DMS53 (cell line): Measurements from ENCODE around the gene UGT1A3.

Experiments used
- DNase-seq: peaks from one replicate; lab custom pipeline; 2025; lab: John Stamatoyannopoulos, UW

The UGT1A3 gene

DNA sequence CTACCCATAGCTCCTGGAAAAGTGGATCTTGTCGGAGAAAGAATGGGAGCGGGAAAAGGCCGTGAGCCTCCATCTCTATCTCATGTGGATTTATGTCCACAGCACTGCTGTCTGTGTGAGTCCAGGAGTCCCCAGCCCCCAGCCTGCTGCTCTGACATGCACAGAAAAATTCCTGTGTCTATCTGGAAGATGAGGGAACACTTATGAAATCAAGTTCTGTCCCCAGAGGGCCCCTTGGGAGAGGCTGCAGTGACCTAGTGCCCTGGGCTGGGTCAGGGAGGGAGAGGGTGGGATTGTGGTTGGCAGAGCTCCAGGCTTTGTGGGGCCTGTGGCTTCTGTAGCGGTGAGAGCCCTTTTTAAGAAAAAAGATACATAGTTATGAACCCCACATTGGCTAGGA, 87.9 kb downstream of the UGT1A3 start:
- no peak for DNase-seq

DNA sequence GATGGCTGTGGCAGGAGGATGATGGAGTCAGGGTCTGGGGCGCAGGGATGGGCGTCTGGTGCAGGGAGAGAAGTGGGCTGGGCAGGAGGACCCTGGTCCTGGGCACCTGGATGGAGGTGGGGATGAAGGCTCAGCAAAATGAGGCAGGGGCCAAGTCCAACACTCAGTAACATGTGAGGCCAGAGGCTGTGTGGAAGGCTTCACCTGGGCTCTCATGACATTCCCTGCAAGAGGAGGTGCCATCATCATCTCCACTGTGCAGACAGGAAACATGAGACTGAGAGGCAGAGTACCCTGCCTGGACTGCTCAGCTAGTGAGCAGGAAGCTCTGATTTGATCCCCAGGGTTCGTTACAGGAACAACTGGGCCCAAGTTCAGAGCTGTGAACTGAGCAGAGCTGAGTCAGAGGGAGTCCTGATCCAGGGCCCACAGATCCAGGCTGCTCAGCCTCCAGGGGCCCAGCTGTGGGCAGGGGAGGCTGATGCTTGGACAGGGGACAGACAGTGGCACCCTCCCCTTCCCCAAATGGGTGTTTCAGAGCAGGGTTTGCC, 88.6 kb downstream of the UGT1A3 start:
- DNase-seq, result no peak

DNA sequence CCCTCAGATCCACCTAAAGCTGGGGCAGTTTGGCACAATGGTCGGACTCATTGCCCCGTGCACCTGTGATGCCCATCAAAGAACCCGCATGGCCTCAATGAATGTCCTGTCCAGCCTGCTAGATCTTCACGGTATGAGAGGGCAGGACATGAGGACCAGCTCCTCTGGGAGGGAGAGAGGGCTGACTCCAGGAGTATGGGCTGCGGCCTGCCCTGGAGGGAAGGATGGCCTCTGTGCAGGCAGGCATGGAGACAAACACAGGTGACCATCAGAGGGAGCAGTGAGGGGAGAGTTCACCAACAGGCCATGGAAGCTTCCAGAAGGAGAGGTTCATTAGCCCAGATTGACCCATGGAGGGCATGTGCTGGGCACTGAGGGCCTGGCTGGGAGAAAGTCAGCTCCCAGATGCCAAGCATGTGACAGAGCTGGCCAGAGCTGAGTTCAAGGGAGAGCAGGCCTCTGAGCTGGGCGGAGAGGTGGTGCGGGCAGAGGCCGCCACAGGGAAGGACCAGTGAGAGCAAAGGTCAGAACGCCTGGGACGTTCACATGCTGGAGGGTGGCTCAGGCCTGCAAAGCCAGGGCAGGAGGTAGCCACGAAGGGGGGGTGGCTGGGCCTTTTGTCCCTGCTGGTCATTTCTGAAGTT, 89.3 kb downstream of the UGT1A3 start:
- DNase-seq, result no peak

DNA sequence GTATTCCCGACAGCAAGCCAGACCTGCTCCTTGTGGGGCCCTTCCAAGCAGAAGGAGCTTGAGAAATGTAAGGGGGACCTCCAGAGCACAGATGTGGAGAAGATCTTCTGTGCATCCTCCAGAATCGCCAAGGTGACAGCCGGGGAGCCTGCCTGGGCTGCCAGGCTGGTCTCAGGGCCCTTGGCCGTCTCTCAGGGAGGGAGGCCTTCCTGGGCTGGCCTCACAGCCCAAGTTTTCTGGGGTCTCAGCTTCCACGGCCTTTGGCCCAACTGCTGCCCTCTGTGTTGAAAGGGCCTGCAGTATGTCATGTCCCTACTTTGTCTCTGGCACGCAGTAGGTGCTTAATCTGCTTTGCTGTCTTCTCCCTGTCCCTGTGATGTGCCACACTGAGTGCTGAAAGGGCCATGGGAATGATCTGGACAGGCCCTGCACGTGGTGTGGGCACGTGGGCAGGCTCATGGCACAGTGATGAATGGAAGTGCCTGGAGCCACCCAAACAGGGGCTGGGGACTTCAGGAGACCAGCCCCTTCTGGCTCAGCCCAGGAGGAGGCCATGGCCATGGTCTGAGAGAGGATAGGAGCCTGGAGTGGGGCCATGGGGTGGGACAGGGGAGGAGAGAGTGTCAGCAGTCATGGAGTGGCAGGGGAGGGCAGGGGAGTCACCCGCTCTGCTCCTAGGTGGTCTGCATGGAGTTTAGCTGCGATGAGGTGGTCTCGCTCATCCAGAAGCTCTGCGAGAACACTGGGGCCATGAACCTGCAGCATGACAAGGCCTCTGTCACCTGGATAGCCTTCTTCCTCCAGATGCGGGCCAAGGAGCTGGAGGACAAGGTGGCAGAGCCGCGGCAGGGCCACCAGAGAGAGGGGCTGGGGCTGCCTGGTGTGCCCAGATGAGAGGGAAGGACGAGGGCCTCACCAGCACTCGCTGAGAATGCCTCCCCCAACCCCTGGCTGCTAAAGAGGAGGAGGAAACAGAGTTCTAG, 90.1 kb downstream of the UGT1A3 start:
- no peak for DNase-seq

DNA sequence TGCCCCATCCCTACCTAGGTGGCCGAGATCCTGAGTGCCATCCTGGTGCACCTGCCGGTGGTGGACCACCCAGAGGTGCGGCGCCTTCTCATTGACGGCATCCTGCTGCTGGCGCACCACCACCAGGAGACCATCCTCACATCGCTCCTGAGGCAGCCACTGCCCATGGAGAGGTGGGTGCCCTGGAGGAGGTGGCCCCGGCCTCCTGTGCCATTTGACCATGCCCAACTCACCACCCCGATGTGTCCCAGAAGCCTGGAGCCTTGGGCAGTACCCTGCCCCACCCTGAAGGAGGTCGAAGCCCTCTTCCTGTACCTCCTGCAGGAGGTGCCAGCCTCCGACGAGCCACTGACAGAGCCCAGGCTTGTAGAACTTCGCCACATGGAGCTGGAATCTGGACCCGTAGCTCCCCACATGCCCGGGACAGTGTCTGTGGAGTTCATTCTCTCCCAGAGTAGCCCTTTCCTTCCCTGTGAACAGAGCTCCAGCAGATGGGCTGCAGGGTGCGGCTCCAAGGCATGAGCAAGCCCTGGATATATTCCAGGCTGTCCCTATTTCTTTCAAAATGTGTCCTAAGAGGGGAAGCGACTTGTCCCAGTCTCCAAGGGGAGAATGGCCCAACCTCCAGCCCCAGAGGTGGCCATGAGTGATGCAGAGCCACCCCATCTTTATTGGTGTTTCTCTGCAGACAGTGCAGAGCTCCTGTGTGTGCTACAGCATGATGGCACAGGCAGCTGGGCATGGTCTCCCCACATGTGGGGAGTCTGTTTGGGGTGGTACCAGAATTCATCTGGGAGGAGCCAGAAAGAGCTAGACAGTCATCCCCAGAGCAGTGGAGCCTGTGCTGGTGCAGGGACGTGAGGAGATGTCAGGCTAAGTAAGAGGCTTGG, 91.3 kb downstream of the UGT1A3 start:
- DNase-seq, result no peak

DNA sequence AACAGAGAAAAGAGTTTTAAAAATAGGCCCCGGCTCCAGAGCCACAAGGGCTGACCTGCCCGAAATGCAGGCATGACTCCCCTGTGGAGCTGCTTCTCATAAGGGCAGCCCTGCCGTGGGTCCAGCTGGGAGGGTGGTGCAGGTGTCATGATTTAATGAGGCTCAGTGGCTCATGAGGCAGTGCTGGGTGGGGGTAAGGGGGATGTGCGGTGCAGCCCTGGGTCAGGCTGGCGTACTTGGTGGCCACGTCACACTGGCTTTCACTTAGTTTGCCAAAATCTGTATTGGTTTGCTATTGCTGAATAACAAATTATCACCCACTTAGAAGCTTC, 91.9 kb downstream of the UGT1A3 start:
- no peak for DNase-seq

DNA sequence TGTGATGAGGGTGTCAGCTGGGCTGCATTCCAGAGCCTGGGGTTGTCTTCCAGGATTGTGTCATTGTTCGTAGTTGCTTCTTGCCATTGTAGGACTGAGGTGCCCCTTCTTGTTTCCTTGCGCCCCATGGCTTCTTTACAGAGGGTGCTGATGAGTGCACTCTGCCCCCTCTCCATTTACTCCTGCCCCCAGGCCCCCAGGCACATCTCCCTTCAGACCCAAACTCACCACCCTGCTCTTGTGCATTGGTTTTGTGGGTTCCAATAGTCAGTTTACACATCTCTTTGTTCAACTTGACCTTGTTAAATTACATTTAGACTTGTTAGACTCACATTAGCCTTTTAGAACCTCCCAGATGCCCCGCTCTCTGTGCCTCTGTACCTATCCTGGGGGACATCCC, 92.4 kb downstream of the UGT1A3 start:
- DNase-seq, result no peak

DNA sequence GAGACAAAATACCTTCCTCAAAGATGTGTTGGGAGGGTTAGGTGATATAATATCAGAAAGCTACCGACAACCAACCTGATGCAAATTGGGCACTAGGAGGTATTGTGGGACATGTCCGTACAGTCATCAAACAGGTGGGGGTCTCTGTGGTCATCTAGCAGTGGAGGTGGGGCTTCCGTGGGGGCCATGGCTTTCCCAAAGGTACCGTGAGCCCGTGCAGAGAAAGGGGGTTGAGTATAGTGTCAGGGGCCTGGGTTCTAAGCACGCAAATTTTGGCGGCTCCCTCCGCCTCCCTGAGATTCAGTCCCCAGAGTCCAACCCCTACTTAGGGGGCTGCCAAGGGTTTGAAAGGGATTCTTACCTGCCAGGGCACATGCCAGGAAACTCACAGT, 92.9 kb downstream of the UGT1A3 start:
- DNase-seq, result no peak

DNA sequence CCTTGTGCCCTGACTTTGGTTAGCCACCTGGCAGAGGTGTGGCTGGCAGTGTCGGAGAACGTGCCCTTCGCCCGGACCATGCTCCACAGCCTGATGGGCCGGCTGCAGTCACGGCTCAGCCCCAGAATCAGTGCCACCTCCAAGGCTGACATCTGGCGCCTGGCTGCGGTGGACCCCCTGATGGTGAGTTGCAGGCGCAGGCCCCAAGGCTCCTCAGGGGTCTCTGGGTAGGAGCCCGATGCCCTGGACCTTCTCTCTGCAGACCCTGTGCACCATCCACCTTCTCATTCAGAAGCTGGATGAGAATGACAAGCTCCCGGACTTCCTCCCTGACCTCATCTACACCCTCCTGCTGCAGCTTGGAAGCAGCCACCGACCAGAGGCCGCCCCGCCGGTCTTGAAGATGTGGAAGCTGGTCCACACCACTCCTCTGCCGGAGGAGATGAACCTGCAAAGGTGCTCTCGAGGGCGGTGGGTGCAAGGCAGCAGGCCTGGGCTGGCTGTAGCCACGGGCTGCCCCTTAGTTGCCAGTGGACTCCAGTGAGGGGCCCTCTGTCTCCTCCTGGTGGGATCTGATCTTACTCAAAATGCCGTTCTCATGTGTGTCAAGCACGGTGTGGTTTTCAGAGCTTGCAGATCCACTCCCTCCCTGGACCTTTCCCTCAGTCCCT, 93.4 kb downstream of the UGT1A3 start:
- DNase-seq, result no peak
